PC-3 (cell line): Measurements from ENCODE around the gene ACTG1. TPM values are rescaled to one million over a fixed set of nuclear protein-coding genes. Genes with fewer than 3 reads are reported as not detected.

ENCODE experiments used
- ATAC-seq: fragments of 200-7000 bp; cut with Tn5 transposase; 2 replicates; pipeline ENCODE4 v1.9.1; 2020; ENCODE audit warnings: mild to moderate bottlenecking, moderate library complexity
- BruUV-seq: library from RNA; stranded (reverse); fragments of 400-500 nt; replicated peaks from 2 replicates; lab custom pipeline; 2021; lab: Mats Ljungman, UMichigan
- CTCF ChIA-PET: fragments of 300-600 bp; sonication (Branson Sonifier 250); formaldehyde crosslinking; loops from one replicate; lab custom pipeline; 2022; ENCODE audit warnings: antibody characterized with exemption; lab: Charles Lee
- POLR2A ChIA-PET: fragments of 300-600 bp; sonication (Branson Sonifier 250); formaldehyde crosslinking; loops from one replicate; lab custom pipeline; 2022; ENCODE audit warnings: antibody characterized with exemption; ENCODE audit not compliant: unreplicated experiment; lab: Charles Lee
- DNase-seq: peaks from one replicate; pipeline ENCODE4 v3.0.0-alpha.2; 2015
- H2AFZ ChIP-seq: fragments of 300-600 bp; sonication (generic); 2 replicates; pipeline ENCODE4 v1.6.0; 2016; ENCODE audit warnings: antibody characterized with exemption, low read length
- H3F3A ChIP-seq: fragments of 300-600 bp; sonication (generic); one replicate; pipeline ENCODE4 v1.6.0; 2017; ENCODE audit warnings: antibody characterized with exemption, low read length, control low read depth, mild to moderate bottlenecking; ENCODE audit not compliant: unreplicated experiment
- H3K27ac ChIP-seq: fragments of 300-600 bp; sonication (generic); 2 replicates; pipeline ENCODE4 v1.5.1; 2016; ENCODE audit warnings: mild to moderate bottlenecking, low read length
- H3K27me3 ChIP-seq: fragments of 300-600 bp; sonication (generic); 2 replicates; pipeline ENCODE4 v1.6.1; 2016; ENCODE audit warnings: low read length, mixed read lengths
- H3K36me3 ChIP-seq: fragments of 300-600 bp; sonication (generic); 2 replicates; pipeline ENCODE4 v1.6.1; 2016; ENCODE audit warnings: low read depth, mixed run types, low read length, mixed read lengths
- H3K4me1 ChIP-seq: fragments of 300-600 bp; sonication (generic); 2 replicates; pipeline ENCODE4 v1.5.1; 2016; ENCODE audit warnings: low read length; ENCODE audit not compliant: insufficient read depth
- H3K4me2 ChIP-seq: fragments of 300-600 bp; sonication (generic); 2 replicates; pipeline ENCODE4 v1.6.0; 2016; ENCODE audit warnings: low read length
- H3K4me3 ChIP-seq: fragments of 300-600 bp; sonication (generic); 2 replicates; pipeline ENCODE4 v1.5.1; 2016; ENCODE audit warnings: mild to moderate bottlenecking, low read length, mixed read lengths
- H3K79me2 ChIP-seq: fragments of 300-600 bp; sonication (generic); 2 replicates; pipeline ENCODE4 v1.6.1; 2017; ENCODE audit warnings: low read length, mixed read lengths
- H3K9ac ChIP-seq: fragments of 300-600 bp; sonication (generic); 2 replicates; pipeline ENCODE4 v1.6.0; 2016; ENCODE audit warnings: mild to moderate bottlenecking, low read length
- H3K9me2 ChIP-seq: fragments of 300-600 bp; sonication (generic); replicated peaks from 2 replicates; pipeline ENCODE4 v1.6.1; 2016; ENCODE audit warnings: mixed run types, low read length, mixed read lengths
- H3K9me3 ChIP-seq: fragments of 300-600 bp; sonication (generic); 2 replicates; pipeline ENCODE4 v1.6.1; 2016; ENCODE audit warnings: low read length, mixed read lengths
- H4K20me1 ChIP-seq: fragments of 300-600 bp; sonication (generic); 2 replicates; pipeline ENCODE4 v1.6.1; 2016; ENCODE audit warnings: low read length, mixed read lengths
- CTCF ChIP-seq: fragments of 300-600 bp; sonication (generic); conservative IDR thresholded peaks from 2 replicates; pipeline ENCODE4 v1.5.1; 2017; ENCODE audit warnings: antibody characterized with exemption, low read depth, mild to moderate bottlenecking, low read length
- EZH2 ChIP-seq: fragments of 300-600 bp; sonication (generic); IDR thresholded peaks from one replicate; pipeline ENCODE4 v1.6.1; 2017; ENCODE audit warnings: antibody characterized with exemption, mild to moderate bottlenecking, low read length; ENCODE audit not compliant: unreplicated experiment
- EZH2phosphoT487 ChIP-seq: fragments of 300-600 bp; sonication (generic); IDR thresholded peaks from 2 replicates; pipeline ENCODE4 v1.6.1; 2018; ENCODE audit warnings: mild to moderate bottlenecking, antibody characterized with exemption, low read length, borderline replicate concordance
- intact Hi-C: fragments of 100-400 bp; cut with micrococcal nuclease; formaldehyde crosslinking; loops from 2 replicates; pipeline ENCODE4 v1.9.0; 2023
- total RNA-seq: library from RNA; depleted of rRNA; stranded (reverse); fragments of >200 nt; gene quantifications from 2 replicates; pipeline ENCODE4 v1.2.3, GENCODE V29; 2014

ACTG1 gene
- total RNA-seq, 1 experiment from 2014 or later = 4,503 TPM

DNA sequence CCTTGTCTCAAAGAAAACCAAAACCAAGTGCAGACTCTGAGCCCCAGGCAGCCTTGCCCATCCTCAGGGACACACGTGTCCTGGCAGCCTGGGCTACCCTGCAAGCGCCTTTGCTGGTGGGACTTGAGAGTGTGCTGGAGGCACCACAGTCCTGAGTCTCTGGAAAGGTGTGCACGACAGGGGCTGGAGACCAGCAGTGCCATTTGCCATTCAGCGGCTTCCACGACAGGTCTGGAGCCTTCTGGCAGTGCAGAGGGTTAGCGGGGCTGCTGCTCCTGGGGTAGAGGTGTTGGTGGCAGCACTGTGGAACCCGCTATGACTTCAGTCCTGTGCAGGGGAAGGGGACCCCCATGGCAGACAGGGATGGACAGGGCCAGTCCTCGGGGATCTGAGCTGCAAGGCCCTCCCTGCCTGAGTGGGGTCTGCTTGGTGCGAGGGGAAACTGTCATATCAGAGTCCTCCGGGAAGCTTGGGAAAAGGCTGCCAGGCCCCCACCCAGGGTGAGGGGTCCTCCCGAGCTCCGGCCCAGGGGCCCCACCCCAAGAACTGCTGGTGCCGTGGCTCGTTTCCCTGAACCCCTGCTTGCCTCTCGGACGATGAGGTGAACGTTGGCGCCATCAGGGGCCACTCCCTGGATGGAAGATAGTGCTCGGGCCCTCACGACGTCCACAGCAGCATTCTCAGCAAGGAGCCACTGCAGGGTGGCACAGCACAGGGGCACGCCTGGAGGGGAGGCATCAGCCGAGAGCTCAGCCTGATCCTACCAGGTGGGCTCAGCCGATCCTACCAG is 32.8 kb upstream of the ACTG1 start:
- Histone ChIP-seq H4K20me1 (no peaks in the 10 kb centered on the region), H3K27ac (no peak overlapping the region), H3F3A (no peaks in the 10 kb centered on the region), H3K36me3 (peaks cover 4% of the 10 kb centered on the region; the same call in 1 of the 2 replicates), H3K9me3 (no peaks in the 10 kb centered on the region), H3K9me2 (no peaks in the 10 kb centered on the region), H3K4me2 (no peak overlapping the region), H3K4me1 (no peaks in the 10 kb centered on the region), H3K4me3 (no peak overlapping the region), H3K79me2 (peaks cover 14% of the 10 kb centered on the region), H3K27me3 (no peaks in the 10 kb centered on the region), H2AFZ (no peak overlapping the region), H3K9ac (no peak overlapping the region)
- ATAC-seq (no peak), DNase-seq (no peak)
- POLR2A ChIA-PET = no interaction called here
- no TSS peak for BruUV-seq
- TF ChIP-seq EZH2phosphoT487 = no peak
- TF ChIP-seq CTCF = no peak
- no peak for TF ChIP-seq EZH2
- CTCF ChIA-PET = no interaction called here
- intact Hi-C loops = no loop called here

- H3K9me2 ChIP-seq = no peaks in the 10 kb centered on the region
- BruUV-seq = no TSS peak
- H4K20me1 ChIP-seq = no peaks in the 10 kb centered on the region
- ChIA-PET POLR2A (no interaction called here), CTCF (no interaction called here)
- no peaks in the 10 kb centered on the region for H3K4me1 ChIP-seq
- no peak overlapping the region for H3K4me2 ChIP-seq
- peaks cover 4% of the 10 kb centered on the region; the same call in 1 of the 2 replicates for H3K36me3 ChIP-seq
- no peak overlapping the region for H3K9ac ChIP-seq
- H3F3A ChIP-seq = no peaks in the 10 kb centered on the region
- TF ChIP-seq EZH2phosphoT487 = no peak
- H2AFZ ChIP-seq = no peak overlapping the region
- no peaks in the 10 kb centered on the region for H3K27me3 ChIP-seq
- no peaks in the 10 kb centered on the region for H3K9me3 ChIP-seq
- no peak for ATAC-seq
- peaks cover 4% of the 10 kb centered on the region; the same call in 1 of the 2 replicates for H3K79me2 ChIP-seq
- no peak overlapping the region for H3K4me3 ChIP-seq
- intact Hi-C loops = no loop called here
- no peak overlapping the region for H3K27ac ChIP-seq
- DNase-seq = no peak
Observed at GRCh38 chr17:81544281-81544974, 31.8 kb upstream of the ACTG1 start.

GRCh38 chr17:81543756-81544155 is 31.2 kb upstream of the ACTG1 start:
- Histone ChIP-seq H3K4me1 (no peaks in the 10 kb centered on the region), H4K20me1 (no peaks in the 10 kb centered on the region)

More at GRCh38 chr17:81543756-81544155, 31.2 kb upstream of the ACTG1 start:
- Histone ChIP-seq H3F3A (no peaks in the 10 kb centered on the region), H3K9me2 (no peaks in the 10 kb centered on the region), H2AFZ (no peak overlapping the region), H3K27me3 (no peaks in the 10 kb centered on the region), H3K27ac (no peak overlapping the region), H3K9me3 (no peaks in the 10 kb centered on the region), H3K79me2 (no peaks in the 10 kb centered on the region), H3K4me2 (no peak overlapping the region), H3K4me3 (no peak overlapping the region), H3K36me3 (peaks cover 4% of the 10 kb centered on the region; the same call in 1 of the 2 replicates), H3K9ac (no peak overlapping the region)
- TF ChIP-seq EZH2phosphoT487 (no peak), EZH2 (no peak), CTCF (no peak)
- DNase-seq (no peak), ATAC-seq (no peak)
- intact Hi-C loops = no loop called here
- BruUV-seq = no TSS peak
- POLR2A ChIA-PET = no interaction called here
- CTCF ChIA-PET = no interaction called here
